H9 (cell line): ENCODE data around the gene ZNF786. TPM values are rescaled to one million over a fixed set of nuclear protein-coding genes. Genes with fewer than 3 reads are reported as not detected.

ENCODE experiments used
- DNase-seq: peaks from one replicate; pipeline ENCODE4 v3.0.0-alpha.2; 2017
- H2AFZ ChIP-seq: one replicate; pipeline ENCODE4 v1.6.1; 2013; ENCODE audit warnings: mild to moderate bottlenecking, low read length, control low read depth, moderate library complexity
- H2AK5ac ChIP-seq: 2 replicates; pipeline ENCODE4 v1.6.1; 2013; ENCODE audit warnings: low read length, control low read depth, mixed read lengths; ENCODE audit not compliant: insufficient read length
- H2BK120ac ChIP-seq: one replicate; pipeline ENCODE4 v1.6.1; 2013; ENCODE audit warnings: low read depth, mild to moderate bottlenecking, low read length, control low read depth, inconsistent platforms; ENCODE audit not compliant: poor library complexity, severe bottlenecking
- H2BK12ac ChIP-seq: 2 replicates; pipeline ENCODE4 v1.6.1; 2013; ENCODE audit warnings: low read length, control low read depth, mixed read lengths, low read depth; ENCODE audit not compliant: insufficient read length
- H2BK15ac ChIP-seq: 2 replicates; pipeline ENCODE4 v1.6.1; 2013; ENCODE audit warnings: low read depth, low read length, control low read depth
- H2BK20ac ChIP-seq: one replicate; pipeline ENCODE4 v1.6.1; 2013; ENCODE audit warnings: low read depth, mild to moderate bottlenecking, low read length, control low read depth, inconsistent platforms; ENCODE audit not compliant: poor library complexity, severe bottlenecking
- H2BK5ac ChIP-seq: 2 replicates; pipeline ENCODE4 v1.6.1; 2013; ENCODE audit warnings: low read length, control low read depth, mixed read lengths; ENCODE audit not compliant: insufficient read length
- H3K14ac ChIP-seq: 2 replicates; pipeline ENCODE4 v1.6.1; 2013; ENCODE audit warnings: low read length, control low read depth; ENCODE audit not compliant: insufficient read depth
- H3K18ac ChIP-seq: 2 replicates; pipeline ENCODE4 v1.6.1; 2013; ENCODE audit warnings: low read depth, mild to moderate bottlenecking, mixed read lengths, low read length, control low read depth; ENCODE audit not compliant: insufficient read length
- H3K23ac ChIP-seq: 2 replicates; pipeline ENCODE4 v1.6.1; 2013; ENCODE audit warnings: low read length, control low read depth, mixed read lengths, low read depth; ENCODE audit not compliant: insufficient read length
- H3K23me2 ChIP-seq: 2 replicates; pipeline ENCODE4 v1.6.1; 2013; ENCODE audit warnings: low read depth, mild to moderate bottlenecking, mixed read lengths, low read length, control low read depth; ENCODE audit not compliant: insufficient read length, poor library complexity, severe bottlenecking
- H3K27ac ChIP-seq: 2 replicates; pipeline ENCODE4 v1.5.1; 2013; ENCODE audit warnings: low read length, control low read depth, mixed read lengths, low read depth; ENCODE audit not compliant: insufficient read length
- H3K27me3 ChIP-seq: 2 replicates; pipeline ENCODE4 v1.6.1; 2013; ENCODE audit warnings: low read length, control low read depth, inconsistent platforms; ENCODE audit not compliant: insufficient read depth
- H3K4ac ChIP-seq: 2 replicates; pipeline ENCODE4 v1.6.1; 2013; ENCODE audit warnings: low read depth, mild to moderate bottlenecking, control low read depth, inconsistent platforms, low read length, moderate library complexity
- H3K4me1 ChIP-seq: 2 replicates; pipeline ENCODE4 v1.6.1; 2013; ENCODE audit warnings: low read length, control low read depth, inconsistent platforms; ENCODE audit not compliant: insufficient read depth
- H3K4me2 ChIP-seq: 2 replicates; pipeline ENCODE4 v1.6.1; 2013; ENCODE audit warnings: low read length, control low read depth, mixed read lengths; ENCODE audit not compliant: insufficient read length, insufficient read depth
- H3K56ac ChIP-seq: 2 replicates; pipeline ENCODE4 v1.6.1; 2013; ENCODE audit warnings: low read depth, mild to moderate bottlenecking, mixed read lengths, low read length, control low read depth; ENCODE audit not compliant: insufficient read length
- H3K79me1 ChIP-seq: 2 replicates; pipeline ENCODE4 v1.6.1; 2013; ENCODE audit warnings: low read depth, mild to moderate bottlenecking, moderate library complexity, low read length, control low read depth, inconsistent platforms; ENCODE audit not compliant: insufficient read depth, poor library complexity, severe bottlenecking
- H3K79me2 ChIP-seq: 2 replicates; pipeline ENCODE4 v1.6.1; 2013; ENCODE audit warnings: low read length, control low read depth, inconsistent platforms; ENCODE audit not compliant: insufficient read depth
- H3K9ac ChIP-seq: 2 replicates; pipeline ENCODE4 v1.6.1; 2013; ENCODE audit warnings: low read length, control low read depth, mixed read lengths; ENCODE audit not compliant: insufficient read length; ENCODE audit errors: extremely low read depth
- H3K9me3 ChIP-seq: one replicate; pipeline ENCODE4 v1.6.1; 2013; ENCODE audit warnings: low read depth, low read length, inconsistent platforms; ENCODE audit not compliant: control insufficient read depth
- H3T11ph ChIP-seq: one replicate; pipeline ENCODE4 v1.6.1; 2013; ENCODE audit warnings: mild to moderate bottlenecking, low read length, control low read depth, inconsistent platforms
- H4K20me1 ChIP-seq: one replicate; pipeline ENCODE4 v1.6.1; 2013; ENCODE audit not compliant: control insufficient read depth, insufficient read length, insufficient read depth
- H4K5ac ChIP-seq: 2 replicates; pipeline ENCODE4 v1.6.1; 2013; ENCODE audit warnings: low read depth, mild to moderate bottlenecking, mixed read lengths, low read length, control low read depth; ENCODE audit not compliant: insufficient read length
- H4K8ac ChIP-seq: replicated peaks from 2 replicates; pipeline ENCODE4 v1.6.1; 2013; ENCODE audit warnings: low read length, control low read depth, mixed read lengths, low read depth; ENCODE audit not compliant: insufficient read length
- H4K91ac ChIP-seq: 2 replicates; pipeline ENCODE4 v1.6.1; 2013; ENCODE audit warnings: low read depth, mild to moderate bottlenecking, moderate library complexity, mixed read lengths, low read length, control low read depth; ENCODE audit not compliant: insufficient read length
- H3K27ac Mint-ChIP-seq, 3 experiments: 2 replicates in 2 of 3; 3 replicates in 1 of 3; pipeline ENCODE4 v1.8.0; 2020 to 2021; ENCODE audit warnings: mixed read lengths in 3 of 3, mild to moderate bottlenecking in 1 of 3, moderate library complexity in 1 of 3
- H3K27me3 Mint-ChIP-seq: 2 replicates; pipeline ENCODE4 v1.8.0; 2021; ENCODE audit warnings: low read depth, mild to moderate bottlenecking, moderate library complexity, mixed read lengths
- H3K36me3 Mint-ChIP-seq, 3 experiments: 2 replicates in 2 of 3; 3 replicates in 1 of 3; pipeline ENCODE4 v1.8.0; 2020 to 2021; ENCODE audit warnings: low read depth in 3 of 3, mixed read lengths in 3 of 3; ENCODE audit not compliant: insufficient read depth in 1 of 3
- H3K4me1 Mint-ChIP-seq, 2 experiments: 2 replicates each; pipeline ENCODE4 v1.8.0; 2020; ENCODE audit warnings: mixed read lengths in 2 of 2
- H3K4me3 Mint-ChIP-seq, 2 experiments: 2 replicates in 1 of 2; 3 replicates in 1 of 2; pipeline ENCODE4 v1.8.0; 2020 to 2021; ENCODE audit warnings: mild to moderate bottlenecking in 2 of 2, mixed read lengths in 2 of 2, moderate library complexity in 1 of 2
- H3K9me3 Mint-ChIP-seq, 2 experiments: 2 replicates in 1 of 2; 3 replicates in 1 of 2; pipeline ENCODE4 v1.8.0; 2020; ENCODE audit warnings: mild to moderate bottlenecking in 2 of 2, mixed read lengths in 2 of 2, moderate library complexity in 1 of 2
- WGBS: extraction: QIAGEN DNeasy Blood & Tissue Kit; methylation state at CpG from one replicate; pipeline ENCODE4 v1.1.7; 2013; ENCODE audit warnings: missing lambda C conversion rate, low lambda C conversion rate, mixed read lengths; ENCODE audit not compliant: insufficient read length; ENCODE audit errors: extremely low coverage; 5-methylcytosine and 5-hydroxymethylcytosine counted together
- total RNA-seq: library from RNA; stranded (reverse); gene quantifications from 2 replicates; pipeline ENCODE4 v1.2.1, GENCODE V29; 2021
- TF ChIP-seq, protein P1 (sequence below): fragments of 200-600 bp; sonication (generic); conservative IDR thresholded peaks from 3 replicates; pipeline ENCODE4 v1.8.0; 2021; ENCODE audit warnings: antibody characterized with exemption, mild to moderate bottlenecking

ZNF786 gene
- total RNA-seq, 1 experiment from 2014 or later, result 25.1 TPM

DNA sequence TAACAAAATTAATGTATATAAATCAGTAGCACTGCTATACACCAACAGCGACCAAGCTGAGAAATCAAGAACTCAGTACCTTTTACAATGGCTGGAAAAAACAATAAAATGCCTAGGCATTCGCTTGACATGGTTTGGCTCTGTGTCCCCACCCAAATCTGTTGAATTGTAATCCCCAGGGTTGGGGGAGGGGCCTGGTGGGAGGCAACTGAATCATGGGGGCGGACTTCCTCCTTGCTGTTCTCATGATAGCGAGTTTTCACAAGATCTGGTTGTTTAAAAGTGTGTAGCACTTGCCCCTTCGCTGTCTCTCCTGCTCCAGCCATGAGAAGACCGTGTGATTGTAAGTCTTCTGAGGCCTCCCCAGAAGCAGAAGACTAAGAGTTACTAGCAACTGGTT lies 8.6 kb downstream of the ZNF786 start:
- WGBS, result no CpG with 5 or more reads among the region's 6 CpGs
- H4K5ac ChIP-seq, result no peak overlapping the region
- H4K91ac ChIP-seq, result no peak overlapping the region
- no peaks in the 10 kb centered on the region for H3K79me2 ChIP-seq
- H3K23ac ChIP-seq, result no peak overlapping the region
- Mint-ChIP-seq H3K27me3 (no peaks in the 10 kb centered on the region), H3K27ac (peak overlapping the region in 1 of 3 experiments; percentile 82; a peak in 2 of 7 replicates), H3K9me3 (peaks cover 27 to 28% of the 10 kb centered on the region in 2 experiments), H3K4me1 (peaks cover 3 to 8% of the 10 kb centered on the region in 2 experiments; a peak in 3 of 4 replicates), H3K36me3 (peaks cover 48 to 69% (median 64%) of the 10 kb centered on the region in 3 experiments), H3K4me3 (no peak overlapping the region)
- 0 out of 2 replicates have a peak, but pooled peaks cover 2% of the 10 kb centered on the region for H3K4me1 ChIP-seq
- no peak overlapping the region for H3T11ph ChIP-seq
- H3K9me3 ChIP-seq, result no peaks in the 10 kb centered on the region
- no peak for DNase-seq
- no peak overlapping the region for H3K9ac ChIP-seq
- no peaks in the 10 kb centered on the region for H3K23me2 ChIP-seq
- no peak overlapping the region for H3K56ac ChIP-seq
- H3K18ac ChIP-seq, result no peak overlapping the region
- no peak overlapping the region for H2AK5ac ChIP-seq
- H2BK15ac ChIP-seq, result no peak overlapping the region
- H4K8ac ChIP-seq, result no peak overlapping the region
- no peak overlapping the region for H2BK12ac ChIP-seq
- no peak overlapping the region for H3K14ac ChIP-seq
- peaks cover 3% of the 10 kb centered on the region for H3K79me1 ChIP-seq
- TF ChIP-seq, protein P1, sequence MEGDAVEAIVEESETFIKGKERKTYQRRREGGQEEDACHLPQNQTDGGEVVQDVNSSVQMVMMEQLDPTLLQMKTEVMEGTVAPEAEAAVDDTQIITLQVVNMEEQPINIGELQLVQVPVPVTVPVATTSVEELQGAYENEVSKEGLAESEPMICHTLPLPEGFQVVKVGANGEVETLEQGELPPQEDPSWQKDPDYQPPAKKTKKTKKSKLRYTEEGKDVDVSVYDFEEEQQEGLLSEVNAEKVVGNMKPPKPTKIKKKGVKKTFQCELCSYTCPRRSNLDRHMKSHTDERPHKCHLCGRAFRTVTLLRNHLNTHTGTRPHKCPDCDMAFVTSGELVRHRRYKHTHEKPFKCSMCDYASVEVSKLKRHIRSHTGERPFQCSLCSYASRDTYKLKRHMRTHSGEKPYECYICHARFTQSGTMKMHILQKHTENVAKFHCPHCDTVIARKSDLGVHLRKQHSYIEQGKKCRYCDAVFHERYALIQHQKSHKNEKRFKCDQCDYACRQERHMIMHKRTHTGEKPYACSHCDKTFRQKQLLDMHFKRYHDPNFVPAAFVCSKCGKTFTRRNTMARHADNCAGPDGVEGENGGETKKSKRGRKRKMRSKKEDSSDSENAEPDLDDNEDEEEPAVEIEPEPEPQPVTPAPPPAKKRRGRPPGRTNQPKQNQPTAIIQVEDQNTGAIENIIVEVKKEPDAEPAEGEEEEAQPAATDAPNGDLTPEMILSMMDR, result no peak
- no peak overlapping the region for H2BK5ac ChIP-seq
- no peak overlapping the region for H3K27ac ChIP-seq
- H2BK120ac ChIP-seq, result no peak overlapping the region
- no peak overlapping the region for H3K4me2 ChIP-seq
- no peak overlapping the region for H2BK20ac ChIP-seq
- no peaks in the 10 kb centered on the region for H4K20me1 ChIP-seq
- H3K4ac ChIP-seq, result no peak overlapping the region
- no peaks in the 10 kb centered on the region for H3K27me3 ChIP-seq
- no peak overlapping the region for H2AFZ ChIP-seq
